ENCODE data around the gene GABRD.
A peak's percentile ranks its signal among the peaks of the same experiment; 100 is the strongest.

The GABRD gene

GRCh38 chr1:2041305-2041704 is 22.2 kb downstream of the GABRD start:
- CTCF ChIA-PET: interaction anchor here (1.4 to 2.0 kb wide), 3 partner anchors 10 to 81 kb away, joined by 3 to 6 read pairs (median 4); no protein-coding TSS in a partner anchor
- POLR2A ChIA-PET: no interaction called here

GRCh38 chr1:2041887-2042286 is 22.7 kb downstream of the GABRD start:
- CTCF ChIA-PET: interaction anchor here (1.4 to 2.0 kb wide), 3 partner anchors 11 to 81 kb away, joined by 3 to 6 read pairs (median 4); no protein-coding TSS in a partner anchor

More at GRCh38 chr1:2041305-2041704, 22.2 kb downstream of the GABRD start:
- DNase-seq (ENCODE audit: extremely low spot score): no peak
- no peak for TF ChIP-seq CTCF (IDR thresholded peaks at IDR 0.05; ENCODE audit: control extremely low read depth, extremely low read depth, low read depth, missing control alignments)

GRCh38 chr1:2042830-2043773 is 24.0 kb downstream of the GABRD start:
- no peak for TF ChIP-seq CTCF (IDR thresholded peaks at IDR 0.05; ENCODE audit: control extremely low read depth, extremely low read depth, low read depth, missing control alignments)
- POLR2A ChIA-PET: no interaction called here
- no peak for DNase-seq (ENCODE audit: extremely low spot score)
- CTCF ChIA-PET: interaction anchor here (1.3 to 3.9 kb wide), 10 partner anchors 8 to 269 kb away, joined by 3 to 28 read pairs (median 8); no protein-coding TSS in a partner anchor

More at GRCh38 chr1:2041887-2042286, 22.7 kb downstream of the GABRD start:
- POLR2A ChIA-PET: no interaction called here
- DNase-seq (ENCODE audit: extremely low spot score): no peak
- TF ChIP-seq CTCF (IDR thresholded peaks at IDR 0.05; ENCODE audit: control extremely low read depth, extremely low read depth, low read depth, missing control alignments): no peak

- CTCF ChIA-PET: interaction anchor here (1.1 to 3.9 kb wide), 11 partner anchors 9 to 268 kb away, joined by 3 to 28 read pairs (median 7); partner anchors contain the start of gene FAAP20
- no peak for DNase-seq (ENCODE audit: extremely low spot score)
- TF ChIP-seq CTCF (IDR thresholded peaks at IDR 0.05; ENCODE audit: control extremely low read depth, extremely low read depth, low read depth, missing control alignments): no peak
- POLR2A ChIA-PET: no interaction called here
Measured at GRCh38 chr1:2043886-2044285, 24.7 kb downstream of the GABRD start.

GRCh38 chr1:2044510-2045319 is 25.6 kb downstream of the GABRD start:
- TF ChIP-seq CTCF (IDR thresholded peaks at IDR 0.05; ENCODE audit: control extremely low read depth, extremely low read depth, low read depth, missing control alignments): peak; percentile 91
- peak; percentile 85 for DNase-seq (ENCODE audit: extremely low spot score)
- POLR2A ChIA-PET: interaction anchor here (0.5 kb wide), 1 partner anchor 257 kb away, joined by 5 read pairs; no protein-coding TSS in a partner anchor
- CTCF ChIA-PET: interaction anchor here (0.8 to 3.9 kb wide), 27 partner anchors 10 to 604 kb away, joined by 3 to 28 read pairs (median 5); partner anchors contain the start of gene FAAP20

Measured in GM10248 (cell line).